ENCODE data around the gene ATP4A.
"Not testable (repeated sequence)": the region's sequence is repeated elsewhere in the genome, so short reads cannot be mapped to it uniquely, and the experiment has no call there.

The ATP4A gene

DNA sequence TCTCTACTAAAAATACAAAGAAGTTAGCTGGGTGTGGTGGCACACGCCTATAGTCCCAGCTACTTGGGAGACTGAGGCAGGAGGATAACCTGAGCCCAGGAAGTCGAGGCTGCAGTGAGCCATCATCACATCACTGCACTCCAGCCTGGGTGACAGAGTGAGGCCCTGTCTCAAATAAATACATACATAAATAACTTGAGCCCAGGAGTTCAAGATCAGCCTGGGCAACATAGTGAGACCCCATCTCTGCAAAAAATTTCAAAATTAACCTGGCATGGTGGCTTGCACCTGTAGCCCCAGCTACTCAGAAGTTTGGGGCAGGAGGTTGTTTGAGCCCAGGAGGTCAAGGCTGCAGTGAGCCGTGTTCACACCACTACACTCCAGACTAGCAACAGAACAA lies 31.6 kb upstream of the ATP4A start:
- H3K4me1 ChIP-seq (ENCODE audit: insufficient read depth, low read length); H3K36me3 ChIP-seq (ENCODE audit: insufficient read depth, low read length); H3K4me3 ChIP-seq (ENCODE audit: low read depth in 1 of 2, low read length in 2 of 2); H3K27ac ChIP-seq (ENCODE audit: low read depth, low read length); H3K27me3 ChIP-seq (ENCODE audit: control insufficient read depth in 1 of 2, insufficient read depth in 2 of 2, low read length in 2 of 2); H3K9ac ChIP-seq (ENCODE audit: low read length); H3K9me3 ChIP-seq (ENCODE audit: low read length): not testable (repeated sequence)

GRCh38 chr19:35592226-35592625 lies 28.8 kb upstream of the ATP4A start:
- no peaks in the 10 kb centered on the region for H3K4me1 ChIP-seq (ENCODE audit: insufficient read depth, low read length)
- no peaks in the 10 kb centered on the region for H3K27me3 ChIP-seq (ENCODE audit: control insufficient read depth in 1 of 2, insufficient read depth in 2 of 2, low read length in 2 of 2)
- H3K27ac ChIP-seq (ENCODE audit: low read depth, low read length) = no peak overlapping the region
- H3K9me3 ChIP-seq (ENCODE audit: low read length) = no peaks in the 10 kb centered on the region
- H3K9ac ChIP-seq (ENCODE audit: low read length) = no peak overlapping the region
- no peaks in the 10 kb centered on the region for H3K36me3 ChIP-seq (ENCODE audit: insufficient read depth, low read length)
- H3K4me3 ChIP-seq (ENCODE audit: low read depth in 1 of 2, low read length in 2 of 2) = no peak overlapping the region

- H3K27ac ChIP-seq (ENCODE audit: low read depth, low read length) = no peak overlapping the region
- no peak overlapping the region for H3K9ac ChIP-seq (ENCODE audit: low read length)
- H3K4me3 ChIP-seq (ENCODE audit: low read depth in 1 of 2, low read length in 2 of 2) = no peak overlapping the region
- peaks cover 0 to 3% of the 10 kb centered on the region in 2 donors for H3K27me3 ChIP-seq (ENCODE audit: control insufficient read depth in 1 of 2, insufficient read depth in 2 of 2, low read length in 2 of 2)
- no peaks in the 10 kb centered on the region for H3K9me3 ChIP-seq (ENCODE audit: low read length)
- no peaks in the 10 kb centered on the region for H3K4me1 ChIP-seq (ENCODE audit: insufficient read depth, low read length)
- H3K36me3 ChIP-seq (ENCODE audit: insufficient read depth, low read length) = no peaks in the 10 kb centered on the region
These were observed 27.4 kb upstream of the ATP4A start for GRCh38 chr19:35590875-35591274.

GRCh38 chr19:35587321-35587720 lies 23.9 kb upstream of the ATP4A start:
- Histone ChIP-seq H3K27ac (ENCODE audit: low read depth, low read length) (no peak overlapping the region), H3K36me3 (ENCODE audit: insufficient read depth, low read length) (no peaks in the 10 kb centered on the region), H3K4me3 (ENCODE audit: low read depth in 1 of 2, low read length in 2 of 2) (no peak overlapping the region), H3K27me3 (ENCODE audit: control insufficient read depth in 1 of 2, insufficient read depth in 2 of 2, low read length in 2 of 2) (peaks cover 0 to 4% of the 10 kb centered on the region in 2 donors), H3K9ac (ENCODE audit: low read length) (no peak overlapping the region), H3K4me1 (ENCODE audit: insufficient read depth, low read length) (no peaks in the 10 kb centered on the region), H3K9me3 (ENCODE audit: low read length) (no peaks in the 10 kb centered on the region)

DNA sequence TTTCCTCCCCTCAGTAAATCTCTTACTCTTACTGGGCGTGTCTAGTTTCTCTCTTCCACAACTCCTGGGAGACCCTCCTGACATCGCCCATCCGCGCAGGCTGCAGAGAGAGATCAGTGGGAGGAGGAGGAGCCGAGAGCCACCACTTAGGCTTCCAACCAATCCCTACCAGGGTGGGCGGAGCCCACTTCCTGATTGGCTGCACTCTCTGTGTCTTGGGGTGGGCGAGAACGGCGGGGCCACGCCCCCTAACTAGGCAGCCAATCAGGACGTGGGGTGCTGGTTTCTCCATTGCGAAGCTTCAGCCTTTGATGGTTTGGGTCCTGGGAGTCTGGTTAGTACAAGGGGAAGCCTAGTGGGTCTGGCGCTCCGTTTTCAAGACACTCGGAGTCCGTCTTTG lies 22.4 kb upstream of the ATP4A start, which contains the start of gene PMIS2:
PMIS2 (plus strand) TSS at position 326 of the 400 bp plus-strand sequence. CDS start 87 bp downstream, outside the sequence.
- Histone ChIP-seq H3K27ac (ENCODE audit: low read depth, low read length) (no peak within 1 kb of the TSS), H3K9ac (ENCODE audit: low read length) (no peak within 1 kb of the TSS), H3K4me1 (ENCODE audit: insufficient read depth, low read length) (no peaks in the 10 kb centered on the region), H3K27me3 (ENCODE audit: control insufficient read depth in 1 of 2, insufficient read depth in 2 of 2, low read length in 2 of 2) (peaks cover 0 to 4% of the 10 kb centered on the region in 2 donors), H3K9me3 (ENCODE audit: low read length) (no peaks in the 10 kb centered on the region), H3K36me3 (ENCODE audit: insufficient read depth, low read length) (no peaks in the 10 kb centered on the region), H3K4me3 (ENCODE audit: low read depth in 1 of 2, low read length in 2 of 2) (no peak within 1 kb of the TSS)

GRCh38 chr19:35582760-35583159 lies 19.3 kb upstream of the ATP4A start:
- Histone ChIP-seq H3K9ac (ENCODE audit: low read length) (no peak overlapping the region), H3K27ac (ENCODE audit: low read depth, low read length) (no peak overlapping the region), H3K4me1 (ENCODE audit: insufficient read depth, low read length) (no peaks in the 10 kb centered on the region), H3K27me3 (ENCODE audit: control insufficient read depth in 1 of 2, insufficient read depth in 2 of 2, low read length in 2 of 2) (peaks cover 0 to 4% of the 10 kb centered on the region in 2 donors), H3K4me3 (ENCODE audit: low read depth in 1 of 2, low read length in 2 of 2) (no peak overlapping the region), H3K9me3 (ENCODE audit: low read length) (no peaks in the 10 kb centered on the region), H3K36me3 (ENCODE audit: insufficient read depth, low read length) (no peaks in the 10 kb centered on the region)

GRCh38 chr19:35578707-35579106 lies 15.2 kb upstream of the ATP4A start:
- no peak overlapping the region for H3K27ac ChIP-seq (ENCODE audit: low read depth, low read length)
- H3K27me3 ChIP-seq (ENCODE audit: control insufficient read depth in 1 of 2, insufficient read depth in 2 of 2, low read length in 2 of 2) = no peaks in the 10 kb centered on the region
- no peaks in the 10 kb centered on the region for H3K36me3 ChIP-seq (ENCODE audit: insufficient read depth, low read length)
- peaks cover 4% of the 10 kb centered on the region for H3K9me3 ChIP-seq (ENCODE audit: low read length)
- no peak overlapping the region for H3K4me3 ChIP-seq (ENCODE audit: low read depth in 1 of 2, low read length in 2 of 2)
- H3K9ac ChIP-seq (ENCODE audit: low read length) = no peak overlapping the region
- no peaks in the 10 kb centered on the region for H3K4me1 ChIP-seq (ENCODE audit: insufficient read depth, low read length)

- no peak overlapping the region for H3K9ac ChIP-seq (ENCODE audit: low read length)
- peaks cover 4% of the 10 kb centered on the region for H3K9me3 ChIP-seq (ENCODE audit: low read length)
- no peaks in the 10 kb centered on the region for H3K27me3 ChIP-seq (ENCODE audit: control insufficient read depth in 1 of 2, insufficient read depth in 2 of 2, low read length in 2 of 2)
- no peak overlapping the region for H3K27ac ChIP-seq (ENCODE audit: low read depth, low read length)
- no peaks in the 10 kb centered on the region for H3K36me3 ChIP-seq (ENCODE audit: insufficient read depth, low read length)
- no peak overlapping the region for H3K4me3 ChIP-seq (ENCODE audit: low read depth in 1 of 2, low read length in 2 of 2)
- H3K4me1 ChIP-seq (ENCODE audit: insufficient read depth, low read length) = no peaks in the 10 kb centered on the region
These were observed 14.5 kb upstream of the ATP4A start for GRCh38 chr19:35577918-35578317.

DNA sequence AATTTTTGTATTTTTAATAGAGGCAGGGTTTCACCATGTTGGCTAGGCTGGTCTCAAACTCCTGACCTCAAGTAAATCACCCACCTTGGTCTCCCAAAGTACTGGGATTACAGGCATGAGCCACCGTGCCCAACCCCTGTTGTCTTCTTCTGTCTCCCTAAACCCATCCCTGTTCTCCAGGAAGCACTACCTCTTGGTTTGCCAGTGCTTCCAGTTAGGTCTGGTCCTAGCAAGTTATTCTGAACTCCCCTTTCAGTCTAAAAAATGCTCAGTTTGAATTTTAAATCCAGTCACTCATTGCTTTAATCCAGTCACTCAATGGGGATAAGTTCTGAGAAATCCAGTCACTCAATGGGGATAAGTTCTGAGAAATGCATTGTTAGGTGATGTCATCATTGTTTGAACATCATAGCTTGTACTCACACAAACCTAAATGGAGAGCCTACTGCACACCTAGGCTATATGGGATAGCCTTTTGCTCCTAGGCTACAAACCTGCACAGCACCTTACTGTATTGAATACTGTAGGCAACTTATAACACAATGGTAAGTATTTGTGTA lies 8.0 kb upstream of the ATP4A start:
- Histone ChIP-seq H3K27me3 (ENCODE audit: control insufficient read depth in 1 of 2, insufficient read depth in 2 of 2, low read length in 2 of 2) (peaks cover 0 to 5% of the 10 kb centered on the region in 2 donors), H3K36me3 (ENCODE audit: insufficient read depth, low read length) (no peaks in the 10 kb centered on the region), H3K4me1 (ENCODE audit: insufficient read depth, low read length) (no peaks in the 10 kb centered on the region), H3K9ac (ENCODE audit: low read length) (no peak overlapping the region), H3K9me3 (ENCODE audit: low read length) (peaks cover 4% of the 10 kb centered on the region), H3K27ac (ENCODE audit: low read depth, low read length) (no peak overlapping the region), H3K4me3 (ENCODE audit: low read depth in 1 of 2, low read length in 2 of 2) (no peak overlapping the region)

DNA sequence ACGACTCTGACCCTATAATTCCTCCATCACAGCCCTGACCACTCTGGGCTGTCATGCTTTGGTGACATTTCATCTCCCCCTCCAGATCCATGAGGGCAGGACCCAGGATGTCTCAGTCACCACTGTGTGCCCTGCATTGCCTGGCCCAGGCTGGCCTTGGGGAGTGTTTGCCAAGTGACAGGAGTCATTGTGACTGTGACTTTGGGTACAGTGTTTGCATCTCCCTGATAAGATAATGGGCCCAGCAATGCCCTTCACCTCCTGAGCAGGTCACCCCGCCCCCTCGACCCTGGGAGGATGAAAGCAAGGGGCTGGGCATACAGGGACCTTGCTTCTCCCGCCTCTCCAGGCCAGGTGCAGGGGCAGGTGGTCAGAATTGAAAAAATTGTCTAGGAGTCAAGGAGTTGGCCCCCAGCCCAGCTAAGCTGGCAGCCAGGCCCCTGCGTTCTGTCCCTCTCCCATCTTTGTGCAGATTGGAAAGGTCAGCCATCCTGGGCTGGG lies 5.9 kb upstream of the ATP4A start:
- Histone ChIP-seq H3K36me3 (ENCODE audit: insufficient read depth, low read length) (no peaks in the 10 kb centered on the region), H3K27ac (ENCODE audit: low read depth, low read length) (no peak overlapping the region), H3K27me3 (ENCODE audit: control insufficient read depth in 1 of 2, insufficient read depth in 2 of 2, low read length in 2 of 2) (peaks cover 0 to 5% of the 10 kb centered on the region in 2 donors), H3K4me3 (ENCODE audit: low read depth in 1 of 2, low read length in 2 of 2) (no peak overlapping the region), H3K4me1 (ENCODE audit: insufficient read depth, low read length) (no peaks in the 10 kb centered on the region), H3K9me3 (ENCODE audit: low read length) (no peaks in the 10 kb centered on the region), H3K9ac (ENCODE audit: low read length) (no peak overlapping the region)

DNA sequence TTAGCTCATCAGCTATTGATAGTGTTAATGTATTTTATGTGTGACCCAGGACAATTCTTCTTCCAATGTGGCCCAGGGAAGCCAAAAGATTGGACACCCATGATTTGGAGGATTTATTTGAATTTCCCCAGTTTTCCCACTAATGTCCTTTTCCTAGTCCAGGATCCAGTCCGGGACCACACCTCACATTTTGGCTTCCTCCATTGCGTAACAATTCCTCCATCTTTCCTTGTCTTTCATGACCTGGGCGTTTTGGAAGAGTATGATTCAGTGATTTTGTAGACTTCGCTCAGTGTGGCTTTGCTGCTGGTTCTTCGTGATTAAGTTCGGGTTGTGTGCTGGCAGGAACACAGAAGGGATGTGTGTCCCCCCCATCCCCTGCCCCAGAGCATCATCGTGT lies 3.3 kb upstream of the ATP4A start:
- H3K4me3 ChIP-seq (ENCODE audit: low read depth in 1 of 2, low read length in 2 of 2) = no peak overlapping the region
- no peaks in the 10 kb centered on the region for H3K4me1 ChIP-seq (ENCODE audit: insufficient read depth, low read length)
- no peak overlapping the region for H3K9ac ChIP-seq (ENCODE audit: low read length)
- H3K27me3 ChIP-seq (ENCODE audit: control insufficient read depth in 1 of 2, insufficient read depth in 2 of 2, low read length in 2 of 2) = peaks cover 0 to 10% of the 10 kb centered on the region in 2 donors
- H3K9me3 ChIP-seq (ENCODE audit: low read length) = no peaks in the 10 kb centered on the region
- no peak overlapping the region for H3K27ac ChIP-seq (ENCODE audit: low read depth, low read length)
- H3K36me3 ChIP-seq (ENCODE audit: insufficient read depth, low read length) = no peaks in the 10 kb centered on the region
